Measurements from ENCODE around the gene POLA2.
"Not testable (repeated sequence)": the region's sequence is repeated elsewhere in the genome, so short reads cannot be mapped to it uniquely, and the experiment has no call there.

DNA sequence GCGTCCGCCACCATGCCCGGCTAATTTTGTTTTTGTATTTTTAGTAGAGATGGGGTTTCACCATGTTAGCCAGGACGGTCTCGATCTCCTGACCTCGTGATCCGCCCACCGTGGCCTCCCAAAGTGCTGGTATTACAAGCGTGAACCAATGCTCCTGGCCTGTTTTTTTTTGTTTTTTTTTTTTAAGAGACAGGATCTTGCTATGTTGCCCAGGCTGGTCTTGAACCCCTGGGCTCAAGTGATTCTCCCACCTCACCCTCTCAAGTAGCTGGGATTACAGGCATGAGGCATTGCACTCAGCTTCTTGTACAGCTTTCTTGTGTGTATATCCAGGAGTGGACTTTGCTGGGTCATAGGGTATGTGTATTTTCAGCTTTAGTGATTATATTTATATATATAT is 70.8 kb downstream of the POLA2 start:
- TF ChIP-seq CTCF, POLR2AphosphoS5, EP300, POLR2A (IDR thresholded peaks at IDR 0.05): not testable (repeated sequence)

Data from sigmoid colon (tissue), 4 donors.